ENCODE data around the gene CCL27.

Gene CCL27

DNA sequence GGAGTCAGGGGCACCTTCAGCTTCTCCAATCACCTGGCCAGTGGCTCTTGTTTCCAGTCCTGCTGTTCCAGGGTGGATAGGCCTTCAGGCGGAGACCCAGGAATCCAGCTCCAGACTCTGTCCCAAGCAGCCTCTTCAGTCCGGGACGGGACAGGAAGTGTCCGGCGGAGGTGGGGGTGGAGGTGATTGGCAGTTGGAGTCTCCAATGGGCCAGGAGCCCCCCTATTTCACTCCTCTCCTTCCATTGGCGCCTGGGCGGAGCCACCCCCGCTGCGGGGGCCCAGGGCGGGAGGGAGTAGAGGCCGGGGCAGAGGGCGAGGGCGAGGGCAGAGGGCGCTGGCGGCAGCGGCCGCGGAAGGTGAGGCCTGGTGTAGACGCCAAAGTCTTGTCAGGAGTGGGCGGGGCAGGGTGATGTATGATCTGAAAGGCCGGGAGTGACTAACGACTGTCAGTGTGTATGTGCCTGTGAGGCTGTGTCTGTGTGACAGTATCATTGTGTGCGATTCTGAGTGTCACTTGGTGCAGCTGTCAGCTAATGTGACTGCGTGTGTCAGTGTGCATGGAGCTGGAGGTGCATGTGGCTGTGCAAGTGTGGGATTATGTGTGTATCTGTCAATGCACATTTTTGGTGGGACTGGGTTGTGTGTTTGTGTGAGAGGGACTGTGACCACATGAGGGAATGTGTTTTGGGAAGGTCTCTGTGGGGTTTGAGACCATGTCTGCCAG, 10.4 kb downstream of the CCL27 start, which contains the start of gene IL11RA:
Gene IL11RA, plus strand, starts transcription at position 310 of the 726 bp plus-strand sequence. CDS start 3,033 bp downstream, outside the sequence.
- Histone ChIP-seq H3K4me2 (ENCODE audit: low read depth, low read length, poor library complexity, severe bottlenecking) (no peak within 1 kb of the TSS), H3K4me3 (ENCODE audit: insufficient read depth, low read length, poor library complexity, severe bottlenecking) (no peak within 1 kb of the TSS), H3K27me3 (ENCODE audit: low read length) (no peaks in the 10 kb centered on the region), H3F3A (ENCODE audit: insufficient read depth) (no peaks in the 10 kb centered on the region), H3K9ac (ENCODE audit: low read length) (no peak within 1 kb of the TSS), H3K36me3 (ENCODE audit: low read length) (no peaks in the 10 kb centered on the region), H2AFZ (ENCODE audit: low read depth, low read length, severe bottlenecking) (no peak within 1 kb of the TSS), H3K79me2 (ENCODE audit: insufficient read depth, low read length) (no peaks in the 10 kb centered on the region), H3K27ac (ENCODE audit: low read depth, low read length) (no peak within 1 kb of the TSS), H3K9me3 (ENCODE audit: insufficient read depth, low read length) (no peaks in the 10 kb centered on the region), H4K20me1 (ENCODE audit: low read depth, low read length) (no peaks in the 10 kb centered on the region), H3K9me2 (replicated peaks; ENCODE audit: insufficient read depth, low read length) (no peaks in the 10 kb centered on the region)
- TF ChIP-seq EZH2phosphoT487 (conservative IDR thresholded peaks at IDR 0.05; ENCODE audit: low read length) = no peak
- TF ChIP-seq, protein P1, sequence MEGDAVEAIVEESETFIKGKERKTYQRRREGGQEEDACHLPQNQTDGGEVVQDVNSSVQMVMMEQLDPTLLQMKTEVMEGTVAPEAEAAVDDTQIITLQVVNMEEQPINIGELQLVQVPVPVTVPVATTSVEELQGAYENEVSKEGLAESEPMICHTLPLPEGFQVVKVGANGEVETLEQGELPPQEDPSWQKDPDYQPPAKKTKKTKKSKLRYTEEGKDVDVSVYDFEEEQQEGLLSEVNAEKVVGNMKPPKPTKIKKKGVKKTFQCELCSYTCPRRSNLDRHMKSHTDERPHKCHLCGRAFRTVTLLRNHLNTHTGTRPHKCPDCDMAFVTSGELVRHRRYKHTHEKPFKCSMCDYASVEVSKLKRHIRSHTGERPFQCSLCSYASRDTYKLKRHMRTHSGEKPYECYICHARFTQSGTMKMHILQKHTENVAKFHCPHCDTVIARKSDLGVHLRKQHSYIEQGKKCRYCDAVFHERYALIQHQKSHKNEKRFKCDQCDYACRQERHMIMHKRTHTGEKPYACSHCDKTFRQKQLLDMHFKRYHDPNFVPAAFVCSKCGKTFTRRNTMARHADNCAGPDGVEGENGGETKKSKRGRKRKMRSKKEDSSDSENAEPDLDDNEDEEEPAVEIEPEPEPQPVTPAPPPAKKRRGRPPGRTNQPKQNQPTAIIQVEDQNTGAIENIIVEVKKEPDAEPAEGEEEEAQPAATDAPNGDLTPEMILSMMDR (IDR thresholded peaks at IDR 0.05; ENCODE audit: insufficient read depth, low read length, poor library complexity, severe bottlenecking) = no peak

DNA sequence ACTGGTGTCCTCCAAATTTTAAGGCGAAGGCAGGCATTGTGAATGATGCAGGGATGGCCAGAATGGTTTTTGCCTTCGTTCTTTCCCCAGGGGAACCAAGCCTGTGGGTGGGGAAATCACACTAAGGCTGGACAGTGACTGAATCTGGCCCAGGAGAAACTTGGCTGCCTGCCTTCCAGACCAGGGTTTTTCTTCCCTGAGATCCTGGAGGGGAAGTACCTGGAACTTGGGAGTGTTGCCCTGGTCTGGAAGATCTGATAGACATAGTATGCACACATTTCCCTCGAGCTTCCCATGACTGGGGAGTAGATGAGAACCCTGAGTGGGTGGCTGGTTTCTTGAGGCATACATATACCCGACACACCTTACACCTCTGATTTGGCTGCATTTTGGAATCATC, 11.1 kb downstream of the CCL27 start:
- no peak overlapping the region for H3K4me3 ChIP-seq (ENCODE audit: insufficient read depth, low read length, poor library complexity, severe bottlenecking)
- H3K79me2 ChIP-seq (ENCODE audit: insufficient read depth, low read length) = no peaks in the 10 kb centered on the region
- H3F3A ChIP-seq (ENCODE audit: insufficient read depth) = no peaks in the 10 kb centered on the region
- H3K36me3 ChIP-seq (ENCODE audit: low read length) = no peaks in the 10 kb centered on the region
- H3K9me3 ChIP-seq (ENCODE audit: insufficient read depth, low read length) = no peaks in the 10 kb centered on the region
- no peak for TF ChIP-seq EZH2phosphoT487 (conservative IDR thresholded peaks at IDR 0.05; ENCODE audit: low read length)
- TF ChIP-seq, protein P1 (IDR thresholded peaks at IDR 0.05; ENCODE audit: insufficient read depth, low read length, poor library complexity, severe bottlenecking) = no peak
- no peaks in the 10 kb centered on the region for H3K27me3 ChIP-seq (ENCODE audit: low read length)
- H3K4me2 ChIP-seq (ENCODE audit: low read depth, low read length, poor library complexity, severe bottlenecking) = no peak overlapping the region
- no peaks in the 10 kb centered on the region for H3K9me2 ChIP-seq (replicated peaks; ENCODE audit: insufficient read depth, low read length)
- no peaks in the 10 kb centered on the region for H4K20me1 ChIP-seq (ENCODE audit: low read depth, low read length)
- H2AFZ ChIP-seq (ENCODE audit: low read depth, low read length, severe bottlenecking) = no peak overlapping the region
- H3K27ac ChIP-seq (ENCODE audit: low read depth, low read length) = no peak overlapping the region
- no peak overlapping the region for H3K9ac ChIP-seq (ENCODE audit: low read length)

DNA sequence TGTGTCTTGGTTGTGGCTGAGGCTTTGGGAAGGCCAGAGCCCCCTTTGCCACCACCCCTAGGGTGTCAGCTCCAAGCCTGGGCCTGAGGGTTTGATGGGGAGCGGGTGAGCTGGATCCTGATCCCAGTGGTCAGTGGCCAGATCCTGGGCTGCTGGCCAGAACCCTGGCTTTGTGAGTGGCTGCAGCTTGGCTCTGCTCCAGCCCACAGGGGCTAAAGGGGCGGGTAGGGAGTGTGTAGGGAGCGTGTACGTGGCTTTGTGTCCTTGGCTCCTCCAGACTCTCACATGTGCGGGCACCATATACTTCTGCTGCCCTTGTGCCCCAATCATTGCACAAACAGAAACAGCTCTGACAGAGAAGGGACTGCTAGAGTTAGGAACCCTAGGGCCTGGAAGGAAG, 11.6 kb downstream of the CCL27 start:
- no peaks in the 10 kb centered on the region for H3K79me2 ChIP-seq (ENCODE audit: insufficient read depth, low read length)
- H3K9me3 ChIP-seq (ENCODE audit: insufficient read depth, low read length) = no peaks in the 10 kb centered on the region
- no peak overlapping the region for H3K27ac ChIP-seq (ENCODE audit: low read depth, low read length)
- H2AFZ ChIP-seq (ENCODE audit: low read depth, low read length, severe bottlenecking) = no peak overlapping the region
- no peaks in the 10 kb centered on the region for H3K27me3 ChIP-seq (ENCODE audit: low read length)
- H3K9ac ChIP-seq (ENCODE audit: low read length) = no peak overlapping the region
- TF ChIP-seq, protein P1 (IDR thresholded peaks at IDR 0.05; ENCODE audit: insufficient read depth, low read length, poor library complexity, severe bottlenecking) = no peak
- no peak for TF ChIP-seq EZH2phosphoT487 (conservative IDR thresholded peaks at IDR 0.05; ENCODE audit: low read length)
- H3K36me3 ChIP-seq (ENCODE audit: low read length) = no peaks in the 10 kb centered on the region
- no peak overlapping the region for H3K4me3 ChIP-seq (ENCODE audit: insufficient read depth, low read length, poor library complexity, severe bottlenecking)
- no peaks in the 10 kb centered on the region for H4K20me1 ChIP-seq (ENCODE audit: low read depth, low read length)
- no peak overlapping the region for H3K4me2 ChIP-seq (ENCODE audit: low read depth, low read length, poor library complexity, severe bottlenecking)
- no peaks in the 10 kb centered on the region for H3F3A ChIP-seq (ENCODE audit: insufficient read depth)
- H3K9me2 ChIP-seq (replicated peaks; ENCODE audit: insufficient read depth, low read length) = no peaks in the 10 kb centered on the region

Data from SU-DHL-6 (cell line).